Memory B cell (primary cell): ENCODE data around the gene MYDGF.

Experiments used
- ATAC-seq: fragments of 150-1000 bp; cut with Tn5 transposase; 2 replicates; pipeline ENCODE4 v1.10.0; 2021; ENCODE audit warnings: low read depth, mild to moderate bottlenecking, moderate library complexity
- DNase-seq, 2 donors: peaks; one replicate each; pipeline ENCODE4 v3.0.0; 2022; ENCODE audit warnings: low spot score in 2 of 2
- H3K27ac Mint-ChIP-seq: one replicate; pipeline ENCODE4 v1.8.0; 2022; ENCODE audit warnings: mild to moderate bottlenecking, moderate library complexity, mixed read lengths
- H3K27me3 Mint-ChIP-seq: one replicate; pipeline ENCODE4 v1.8.0; 2022; ENCODE audit warnings: mixed read lengths
- H3K36me3 Mint-ChIP-seq: one replicate; pipeline ENCODE4 v1.8.0; 2022; ENCODE audit warnings: mild to moderate bottlenecking, mixed read lengths
- H3K4me1 Mint-ChIP-seq: one replicate; pipeline ENCODE4 v1.8.0; 2022; ENCODE audit warnings: mixed read lengths
- H3K4me3 Mint-ChIP-seq: one replicate; pipeline ENCODE4 v1.8.0; 2022; ENCODE audit warnings: mild to moderate bottlenecking, moderate library complexity, mixed read lengths
- H3K9me3 Mint-ChIP-seq: one replicate; pipeline ENCODE4 v1.8.0; 2022; ENCODE audit warnings: mixed read lengths

Gene MYDGF

DNA sequence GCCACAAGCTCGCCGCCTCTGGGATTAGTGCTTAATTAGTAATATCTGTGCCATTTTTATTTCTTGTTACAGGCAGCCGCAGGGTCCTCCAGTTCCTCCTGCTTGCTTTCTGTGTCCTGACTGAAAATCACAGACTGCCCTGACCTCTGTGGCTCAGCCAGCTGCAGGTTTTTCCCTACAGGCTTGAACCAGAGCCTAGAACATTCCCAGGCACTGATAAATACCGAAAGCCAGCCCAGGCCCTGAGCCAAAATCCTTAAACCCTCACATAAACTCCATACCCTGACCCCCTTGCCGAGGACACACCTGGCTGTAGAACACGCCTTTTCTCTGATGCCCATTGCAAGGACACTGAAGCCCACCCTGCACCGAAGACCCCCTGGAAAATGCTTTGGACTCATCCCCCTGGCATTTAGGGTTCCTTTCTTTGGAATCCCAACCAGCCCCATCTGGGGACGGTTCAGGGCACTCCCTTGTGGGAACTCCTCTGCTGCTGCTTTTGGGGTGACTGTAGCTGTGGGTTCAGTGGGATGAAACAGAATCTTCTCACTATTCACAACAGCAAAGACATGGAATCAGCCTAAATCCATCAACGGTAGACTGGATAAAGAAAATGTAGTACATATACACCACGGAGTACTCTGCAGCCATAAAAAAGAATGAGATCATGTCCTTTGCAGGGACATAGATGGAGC is 38.0 kb upstream of the MYDGF start:
- DNase-seq (no peak), ATAC-seq (no peak)
- Mint-ChIP-seq H3K4me1 (peaks cover 4% of the 10 kb centered on the region), H3K4me3 (no peak overlapping the region), H3K27me3 (no peaks in the 10 kb centered on the region), H3K27ac (no peak overlapping the region), H3K9me3 (no peaks in the 10 kb centered on the region), H3K36me3 (peaks cover 18% of the 10 kb centered on the region)

DNA sequence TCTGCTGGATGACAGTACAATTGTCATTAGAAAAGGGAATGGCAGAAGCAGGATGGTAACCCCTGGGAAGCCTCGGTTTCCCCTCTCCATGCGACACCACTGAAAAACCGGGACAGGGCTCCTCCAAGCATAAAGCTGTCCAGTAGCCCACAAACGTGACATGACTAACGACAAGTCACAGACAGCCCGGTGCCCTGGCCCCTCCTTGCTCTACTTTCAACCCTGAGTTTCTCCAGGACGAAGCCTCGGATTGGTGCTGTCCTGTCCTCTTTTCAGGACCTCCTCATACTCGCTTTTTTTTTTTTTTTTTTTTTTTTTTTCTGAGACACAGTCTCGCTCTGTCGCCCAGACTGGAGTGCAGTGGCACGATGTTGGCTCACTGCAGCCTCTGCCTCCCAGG is 37.2 kb upstream of the MYDGF start:
- Mint-ChIP-seq H3K9me3 (no peaks in the 10 kb centered on the region), H3K27ac (no peak overlapping the region), H3K27me3 (no peaks in the 10 kb centered on the region), H3K4me1 (peaks cover 6% of the 10 kb centered on the region), H3K36me3 (peaks cover 21% of the 10 kb centered on the region), H3K4me3 (no peak overlapping the region)
- DNase-seq = no peak
- no peak for ATAC-seq

DNA sequence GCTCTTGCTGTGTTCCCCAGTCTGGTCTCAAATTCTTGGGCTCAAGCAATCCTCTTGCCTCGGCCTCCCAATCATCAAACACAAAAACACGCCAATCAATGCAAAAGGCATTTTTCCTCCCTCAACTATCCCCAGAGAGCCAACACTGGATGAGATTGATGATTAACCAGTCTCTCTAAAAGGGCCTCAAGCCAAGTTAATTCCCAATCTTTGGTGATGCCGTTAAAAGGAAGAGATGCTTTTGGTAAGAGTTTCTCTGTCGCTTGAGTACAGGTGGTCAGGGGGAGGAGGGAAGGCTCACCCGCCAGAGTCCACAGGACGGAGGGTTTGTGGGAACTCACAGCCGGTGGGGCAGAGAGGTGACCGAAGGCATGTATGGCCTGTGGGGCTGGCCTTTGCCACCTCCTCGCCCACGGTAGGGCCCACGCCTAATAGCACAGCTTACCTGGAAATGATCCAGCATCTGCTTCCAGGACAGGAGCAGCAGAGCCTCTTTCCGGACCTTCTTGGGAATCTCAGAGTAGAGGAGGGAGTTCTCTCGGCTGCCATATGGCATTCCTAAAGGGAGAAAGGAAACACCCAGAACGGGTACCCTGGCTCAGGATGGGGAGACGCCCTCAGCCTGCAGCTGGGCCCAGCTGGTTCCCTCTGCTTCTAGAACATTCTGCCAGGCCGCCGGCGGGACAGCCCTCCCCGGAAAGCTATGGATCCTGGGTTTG is 35.4 kb upstream of the MYDGF start:
- no peaks in the 10 kb centered on the region for H3K27me3 Mint-ChIP-seq
- no peaks in the 10 kb centered on the region for H3K9me3 Mint-ChIP-seq
- peaks cover 6% of the 10 kb centered on the region for H3K4me1 Mint-ChIP-seq
- ATAC-seq = no peak
- no peak overlapping the region for H3K4me3 Mint-ChIP-seq
- peaks cover 18% of the 10 kb centered on the region for H3K36me3 Mint-ChIP-seq
- DNase-seq = no peak
- no peak overlapping the region for H3K27ac Mint-ChIP-seq

DNA sequence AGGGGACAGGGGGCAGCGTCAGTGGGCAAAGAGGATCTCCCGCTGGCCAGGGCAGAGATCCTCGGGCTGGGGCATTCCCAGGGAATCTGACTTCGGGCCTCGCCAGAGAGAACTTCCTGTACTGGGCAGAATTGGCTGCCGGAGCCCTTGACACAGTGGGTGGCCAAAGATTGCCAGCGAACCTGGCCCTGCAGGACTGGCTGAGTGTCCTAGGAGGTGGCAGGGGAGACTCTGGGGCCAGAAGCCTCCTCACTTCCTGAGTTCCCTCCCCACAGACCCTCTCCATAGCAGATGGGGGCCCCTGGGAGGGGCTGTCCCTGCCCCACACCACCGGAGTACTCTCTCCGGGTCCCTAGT is 34.2 kb upstream of the MYDGF start:
- no peaks in the 10 kb centered on the region for H3K9me3 Mint-ChIP-seq
- no peaks in the 10 kb centered on the region for H3K27me3 Mint-ChIP-seq
- H3K36me3 Mint-ChIP-seq = peaks cover 18% of the 10 kb centered on the region
- H3K4me1 Mint-ChIP-seq = peaks cover 4% of the 10 kb centered on the region
- no peak overlapping the region for H3K27ac Mint-ChIP-seq
- ATAC-seq = no peak
- no peak for DNase-seq
- H3K4me3 Mint-ChIP-seq = no peak overlapping the region

DNA sequence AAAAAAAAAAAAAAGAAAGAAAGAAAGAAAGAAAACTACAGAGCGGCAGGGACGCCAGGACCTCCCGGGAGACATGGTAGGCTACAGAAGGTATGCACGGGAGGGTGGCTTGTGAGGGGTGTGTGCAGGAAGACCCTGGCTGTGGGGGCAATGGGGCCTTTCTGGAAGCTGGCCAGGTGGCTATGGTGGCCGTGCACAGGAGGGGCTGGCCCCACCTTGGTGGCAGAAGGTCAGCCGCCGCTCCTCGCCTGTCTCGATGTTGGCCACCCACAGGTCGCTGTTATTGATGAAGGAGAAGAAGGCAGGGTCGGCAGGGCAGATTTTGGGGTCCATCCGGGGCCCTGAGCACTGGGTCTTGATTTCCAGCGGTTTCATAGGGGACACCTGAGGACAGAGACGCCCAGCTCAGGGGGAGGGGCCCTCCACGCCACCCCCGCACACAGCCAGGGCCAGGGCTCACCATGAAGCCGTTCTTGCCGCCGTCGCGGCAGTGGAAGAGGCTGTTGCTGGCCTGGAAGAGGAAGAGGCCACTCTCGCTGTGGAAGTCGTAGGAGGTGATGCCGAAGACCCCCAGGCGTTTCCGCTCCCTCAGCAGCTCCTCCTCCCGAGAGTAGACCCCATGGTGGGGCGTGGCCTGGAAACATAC is 33.7 kb upstream of the MYDGF start:
- Mint-ChIP-seq H3K4me3 (no peak overlapping the region), H3K27ac (no peak overlapping the region), H3K27me3 (no peaks in the 10 kb centered on the region), H3K4me1 (peaks cover 2% of the 10 kb centered on the region), H3K36me3 (peaks cover 18% of the 10 kb centered on the region), H3K9me3 (no peaks in the 10 kb centered on the region)
- DNase-seq (no peak), ATAC-seq (no peak)

DNA sequence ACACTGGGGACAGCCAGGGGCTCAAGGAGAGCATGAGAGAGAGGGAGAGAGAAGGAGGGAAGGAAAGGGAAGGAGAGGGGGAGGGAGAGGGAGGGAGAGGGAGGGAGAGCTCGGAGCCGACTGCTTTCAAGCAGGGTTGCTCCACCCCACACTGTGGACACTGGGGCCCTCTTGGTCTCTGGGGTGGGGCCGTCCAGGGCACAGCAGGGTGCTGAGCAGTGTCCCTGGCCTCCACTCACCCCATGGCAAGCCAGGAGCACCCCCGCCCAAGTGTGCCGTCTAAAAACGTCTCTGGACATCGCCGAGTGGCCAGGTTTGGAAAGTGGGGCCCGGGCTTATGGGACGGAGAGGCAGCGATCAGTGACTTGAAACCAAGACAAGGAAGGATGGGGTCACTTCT is 32.6 kb upstream of the MYDGF start:
- no peak for DNase-seq
- H3K4me1 Mint-ChIP-seq = peaks cover 2% of the 10 kb centered on the region
- no peak overlapping the region for H3K4me3 Mint-ChIP-seq
- H3K27ac Mint-ChIP-seq = no peak overlapping the region
- no peak for ATAC-seq
- H3K27me3 Mint-ChIP-seq = no peaks in the 10 kb centered on the region
- no peaks in the 10 kb centered on the region for H3K9me3 Mint-ChIP-seq
- H3K36me3 Mint-ChIP-seq = peaks cover 16% of the 10 kb centered on the region

DNA sequence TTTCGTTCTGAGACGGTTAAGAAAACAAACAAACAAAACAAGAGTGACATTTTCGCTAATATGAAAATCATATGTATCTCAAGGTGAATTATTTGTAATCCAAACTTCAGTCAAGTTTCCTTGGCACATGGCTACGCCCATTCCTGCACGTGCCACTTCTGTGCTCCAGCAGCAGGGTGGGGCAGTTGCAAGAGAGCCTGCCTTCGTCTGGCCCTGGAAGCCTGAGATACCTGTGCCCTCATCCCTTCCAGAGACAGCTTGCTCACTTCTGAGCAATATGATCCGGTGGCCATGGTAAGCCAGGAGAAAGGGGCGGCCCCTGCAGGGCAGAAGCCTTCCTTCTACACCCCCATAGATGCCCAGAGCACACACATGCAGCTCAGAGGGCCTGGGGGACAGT is 31.4 kb upstream of the MYDGF start:
- Mint-ChIP-seq H3K4me1 (peaks cover 2% of the 10 kb centered on the region), H3K9me3 (no peaks in the 10 kb centered on the region), H3K36me3 (peaks cover 16% of the 10 kb centered on the region), H3K4me3 (no peak overlapping the region), H3K27ac (no peak overlapping the region), H3K27me3 (no peaks in the 10 kb centered on the region)
- DNase-seq = no peak
- ATAC-seq = no peak

DNA sequence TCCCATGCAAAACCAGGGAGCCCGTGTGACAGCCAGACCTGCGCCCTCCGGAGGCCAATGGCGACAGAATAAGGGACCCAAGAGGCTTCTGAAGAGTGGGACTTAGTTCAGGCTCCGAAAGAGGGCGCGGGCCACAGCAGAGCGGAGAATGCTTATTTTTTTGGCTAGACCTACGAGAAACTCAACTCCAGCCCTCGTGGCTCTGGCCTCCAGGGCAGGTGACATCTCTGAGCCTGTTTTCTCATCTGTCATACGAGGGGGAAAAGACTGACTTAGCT is 30.5 kb upstream of the MYDGF start:
- no peak for ATAC-seq
- H3K36me3 Mint-ChIP-seq = peaks cover 16% of the 10 kb centered on the region
- peaks cover 2% of the 10 kb centered on the region for H3K4me1 Mint-ChIP-seq
- H3K9me3 Mint-ChIP-seq = no peaks in the 10 kb centered on the region
- H3K27ac Mint-ChIP-seq = no peak overlapping the region
- no peaks in the 10 kb centered on the region for H3K27me3 Mint-ChIP-seq
- no peak overlapping the region for H3K4me3 Mint-ChIP-seq
- DNase-seq = no peak

DNA sequence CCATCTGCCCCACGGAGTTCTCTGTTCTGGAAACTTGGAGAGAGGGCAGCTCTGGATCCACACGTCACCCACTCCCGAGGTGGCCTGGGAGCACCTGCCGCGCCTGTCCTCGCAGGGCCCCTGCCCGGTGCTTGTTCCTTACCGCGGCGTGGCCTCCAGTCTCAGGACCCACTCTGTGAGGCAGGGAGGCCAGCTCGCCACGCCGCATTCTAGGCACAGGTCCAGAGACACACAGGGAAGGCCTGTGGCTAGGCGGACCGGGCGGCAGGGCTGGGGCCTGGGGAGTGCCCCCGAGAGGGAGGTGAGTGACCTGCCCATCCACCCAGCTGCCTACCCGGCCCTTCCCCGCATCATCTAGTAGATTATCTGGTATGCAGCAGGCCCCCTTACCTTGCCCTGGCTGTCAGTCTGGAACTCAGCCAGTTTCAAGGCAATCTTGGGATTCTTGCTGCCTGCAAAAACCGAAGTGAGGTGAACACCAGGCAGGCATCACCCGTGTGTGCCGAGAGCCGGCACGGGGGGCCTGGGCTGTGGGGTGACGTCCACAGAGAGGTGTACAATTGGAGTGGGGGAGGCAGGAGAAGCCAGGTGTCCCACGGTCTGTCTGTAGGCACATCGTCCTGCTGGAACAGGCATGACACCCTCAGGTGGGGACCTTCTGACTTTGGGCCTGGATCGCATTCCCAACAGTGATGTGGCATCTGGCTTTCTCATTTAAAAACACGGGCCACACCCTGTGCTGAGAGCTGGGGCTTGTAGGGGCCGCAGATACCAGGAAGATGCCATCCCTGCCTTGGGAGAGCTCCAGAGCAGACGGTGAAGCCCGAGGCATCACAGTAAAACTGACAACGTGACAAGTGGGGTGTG is 29.9 kb upstream of the MYDGF start:
- DNase-seq (no peak), ATAC-seq (no peak)
- H3K9me3 Mint-ChIP-seq = no peaks in the 10 kb centered on the region
- no peaks in the 10 kb centered on the region for H3K27me3 Mint-ChIP-seq
- peaks cover 2% of the 10 kb centered on the region for H3K4me1 Mint-ChIP-seq
- H3K4me3 Mint-ChIP-seq = no peak overlapping the region
- no peak overlapping the region for H3K27ac Mint-ChIP-seq
- peaks cover 16% of the 10 kb centered on the region for H3K36me3 Mint-ChIP-seq

DNA sequence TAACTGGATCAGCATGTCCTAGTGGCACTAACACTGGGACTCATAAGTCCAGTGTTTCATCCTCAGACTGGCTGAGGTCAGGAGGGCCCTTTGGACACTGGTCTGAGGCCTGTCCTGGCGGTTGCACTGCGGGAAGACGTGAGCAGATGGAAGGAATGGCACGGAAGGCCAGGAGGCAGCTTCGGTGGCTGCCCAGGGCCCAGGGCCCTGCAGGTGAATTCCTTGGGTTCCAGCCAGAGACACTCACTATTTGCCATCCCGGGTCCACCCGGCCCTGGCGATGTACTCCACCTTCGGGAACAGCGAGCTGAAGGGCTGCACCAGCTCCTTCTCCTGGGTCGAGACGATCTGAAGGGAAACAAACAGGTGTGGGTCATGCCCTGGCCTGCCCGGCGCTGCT is 27.2 kb upstream of the MYDGF start:
- Mint-ChIP-seq H3K27ac (no peak overlapping the region), H3K36me3 (peaks cover 17% of the 10 kb centered on the region), H3K4me1 (no peaks in the 10 kb centered on the region), H3K27me3 (no peaks in the 10 kb centered on the region), H3K4me3 (no peak overlapping the region), H3K9me3 (no peaks in the 10 kb centered on the region)
- DNase-seq = no peak
- ATAC-seq = no peak

DNA sequence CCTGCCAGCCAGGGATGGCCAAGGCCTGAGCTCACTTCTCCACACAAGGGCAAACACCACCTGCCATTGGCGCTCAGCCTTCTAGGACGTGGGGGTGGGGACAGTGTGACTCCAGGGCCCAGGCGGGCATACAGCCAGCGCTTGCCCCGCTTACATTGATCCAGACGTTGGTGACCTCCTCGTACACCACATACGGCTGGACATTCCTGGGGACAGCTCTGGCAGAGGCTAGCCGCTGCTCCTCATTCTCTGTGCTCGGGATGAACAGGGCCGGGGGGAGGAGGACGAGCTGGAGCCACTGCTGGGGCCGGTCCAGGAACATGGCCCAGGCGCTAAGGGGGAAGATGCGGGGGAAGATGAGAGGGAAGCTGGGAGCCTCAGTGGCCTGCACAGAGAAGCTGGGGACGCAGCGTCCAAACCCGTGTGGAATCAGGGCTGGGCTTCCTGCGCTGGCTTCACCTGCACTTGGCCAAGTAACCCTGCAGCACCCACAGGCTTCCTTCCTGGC is 25.1 kb upstream of the MYDGF start:
- DNase-seq (no peak), ATAC-seq (no peak)
- Mint-ChIP-seq H3K27me3 (no peaks in the 10 kb centered on the region), H3K4me1 (no peaks in the 10 kb centered on the region), H3K4me3 (no peak overlapping the region), H3K27ac (no peak overlapping the region), H3K9me3 (no peaks in the 10 kb centered on the region), H3K36me3 (peaks cover 20% of the 10 kb centered on the region)

DNA sequence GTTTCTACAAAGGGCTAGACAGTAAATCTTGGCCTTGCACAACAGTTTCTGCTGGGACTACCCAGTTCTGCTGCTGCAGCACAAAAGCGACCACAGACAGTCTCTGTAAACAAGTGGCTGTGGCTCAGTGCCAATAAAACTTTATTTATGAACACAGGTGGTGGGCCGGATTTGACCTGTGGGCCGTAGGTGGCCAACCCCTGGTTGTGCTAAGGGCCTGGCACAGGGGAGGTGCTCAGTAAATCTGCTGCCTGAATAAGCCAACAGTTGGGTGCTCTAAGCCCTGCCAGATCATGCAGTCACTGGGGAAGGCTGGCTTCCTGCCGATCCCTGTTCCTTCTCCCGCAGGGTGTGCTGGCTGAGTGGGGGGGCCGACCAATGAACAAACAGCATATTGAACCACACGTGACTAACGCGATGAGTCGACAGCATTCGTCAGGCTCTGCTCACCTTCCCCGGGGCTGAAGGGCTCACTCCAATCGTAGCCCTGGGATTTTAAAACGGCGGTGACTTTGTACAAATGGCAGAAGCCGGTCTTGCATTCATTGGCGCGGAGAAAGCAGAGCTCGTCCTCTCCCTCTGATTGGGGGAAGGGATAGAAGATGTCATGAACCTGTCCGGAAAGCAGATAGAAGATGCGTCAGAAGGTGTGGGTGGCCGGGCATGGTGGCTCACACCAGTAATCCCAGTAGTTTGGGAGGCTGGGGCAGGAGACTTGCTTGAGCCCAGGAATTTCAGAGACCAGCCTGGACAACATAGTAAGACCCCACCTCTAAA is 24.3 kb upstream of the MYDGF start:
- ATAC-seq (no peak), DNase-seq (no peak)
- Mint-ChIP-seq H3K27me3 (no peaks in the 10 kb centered on the region), H3K36me3 (peaks cover 23% of the 10 kb centered on the region), H3K27ac (no peak overlapping the region), H3K4me1 (no peaks in the 10 kb centered on the region), H3K4me3 (no peak overlapping the region), H3K9me3 (no peaks in the 10 kb centered on the region)

DNA sequence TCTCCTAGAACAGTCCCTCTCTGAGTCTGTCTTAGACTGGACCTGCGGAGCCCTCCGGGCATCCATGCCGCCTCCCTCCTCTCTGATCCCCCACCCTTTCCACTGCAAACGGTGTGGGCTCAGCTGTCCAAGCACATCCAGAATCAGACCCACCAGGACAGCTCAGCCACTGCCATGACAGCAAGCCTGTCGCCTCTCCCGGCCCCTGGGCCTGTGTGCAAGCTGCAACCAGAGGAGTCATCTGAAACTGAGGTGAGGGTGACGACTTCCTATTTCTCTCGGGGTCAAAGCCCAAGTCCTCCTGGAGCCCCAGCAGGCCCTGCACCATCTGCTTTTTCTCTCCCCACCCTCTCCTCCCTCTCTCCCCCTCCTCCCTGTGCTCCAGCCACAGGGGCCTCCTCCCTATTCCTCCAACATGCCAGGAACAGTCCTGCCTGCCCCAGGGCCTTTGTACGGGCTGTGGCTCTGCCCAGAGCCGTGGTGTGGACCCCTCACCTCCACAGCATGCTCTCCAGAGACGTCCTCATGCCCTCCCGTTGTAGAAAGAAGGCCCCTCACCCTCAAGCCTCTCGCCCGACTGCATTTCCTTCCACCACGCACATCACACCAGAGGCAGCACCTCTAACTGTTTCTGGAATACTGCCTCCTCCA is 23.5 kb upstream of the MYDGF start:
- no peak for DNase-seq
- H3K9me3 Mint-ChIP-seq = no peaks in the 10 kb centered on the region
- no peak for ATAC-seq
- no peaks in the 10 kb centered on the region for H3K4me1 Mint-ChIP-seq
- H3K4me3 Mint-ChIP-seq = no peak overlapping the region
- H3K36me3 Mint-ChIP-seq = peaks cover 20% of the 10 kb centered on the region
- H3K27me3 Mint-ChIP-seq = no peaks in the 10 kb centered on the region
- H3K27ac Mint-ChIP-seq = no peak overlapping the region
